NB4 (cell line): Measurements from ENCODE around the gene CENPB.

ENCODE experiments used
- DNase-seq: peaks from one replicate; pipeline ENCODE4 v3.0.0; 2010; ENCODE audit warnings: low read depth
- H3K4me3 ChIP-seq: one replicate; pipeline ENCODE4 v1.5.1; 2011; ENCODE audit warnings: mild to moderate bottlenecking, low read depth, low read length, moderate library complexity
- MAX ChIP-seq: IDR thresholded peaks from 2 replicates; pipeline ENCODE4 v1.6.1; 2011; ENCODE audit warnings: low read depth, low read length
- MYC ChIP-seq: IDR thresholded peaks from 2 replicates; pipeline ENCODE4 v1.6.1; 2011; ENCODE audit warnings: low read depth, low read length
- POLR2A ChIP-seq: IDR thresholded peaks from 2 replicates; pipeline ENCODE4 v1.6.1; 2011; ENCODE audit warnings: mild to moderate bottlenecking; ENCODE audit not compliant: insufficient read length; ENCODE audit errors: extremely low read depth
- TF ChIP-seq, protein P1 (sequence below): IDR thresholded peaks from one replicate; pipeline ENCODE4 v1.5.1; 2012; ENCODE audit warnings: low read depth, low read length

CENPB gene

GRCh38 chr20:3803854-3804253, 17.3 kb upstream of the CENPB start:
- TF ChIP-seq, protein P1, sequence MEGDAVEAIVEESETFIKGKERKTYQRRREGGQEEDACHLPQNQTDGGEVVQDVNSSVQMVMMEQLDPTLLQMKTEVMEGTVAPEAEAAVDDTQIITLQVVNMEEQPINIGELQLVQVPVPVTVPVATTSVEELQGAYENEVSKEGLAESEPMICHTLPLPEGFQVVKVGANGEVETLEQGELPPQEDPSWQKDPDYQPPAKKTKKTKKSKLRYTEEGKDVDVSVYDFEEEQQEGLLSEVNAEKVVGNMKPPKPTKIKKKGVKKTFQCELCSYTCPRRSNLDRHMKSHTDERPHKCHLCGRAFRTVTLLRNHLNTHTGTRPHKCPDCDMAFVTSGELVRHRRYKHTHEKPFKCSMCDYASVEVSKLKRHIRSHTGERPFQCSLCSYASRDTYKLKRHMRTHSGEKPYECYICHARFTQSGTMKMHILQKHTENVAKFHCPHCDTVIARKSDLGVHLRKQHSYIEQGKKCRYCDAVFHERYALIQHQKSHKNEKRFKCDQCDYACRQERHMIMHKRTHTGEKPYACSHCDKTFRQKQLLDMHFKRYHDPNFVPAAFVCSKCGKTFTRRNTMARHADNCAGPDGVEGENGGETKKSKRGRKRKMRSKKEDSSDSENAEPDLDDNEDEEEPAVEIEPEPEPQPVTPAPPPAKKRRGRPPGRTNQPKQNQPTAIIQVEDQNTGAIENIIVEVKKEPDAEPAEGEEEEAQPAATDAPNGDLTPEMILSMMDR: no peak
- no peak for TF ChIP-seq POLR2A
- no peak for TF ChIP-seq MAX
- TF ChIP-seq MYC: no peak
- H3K4me3 ChIP-seq: no peak overlapping the region
- no peak for DNase-seq

GRCh38 chr20:3803289-3803688, 16.7 kb upstream of the CENPB start:
- DNase-seq: no peak
- TF ChIP-seq, protein P1: no peak
- TF ChIP-seq MAX (no peak), MYC (no peak), POLR2A (no peak)
- no peak overlapping the region for H3K4me3 ChIP-seq

GRCh38 chr20:3802524-3803239, 16.1 kb upstream of the CENPB start:
- no peak for TF ChIP-seq POLR2A
- no peak for TF ChIP-seq MAX
- TF ChIP-seq, protein P1: no peak
- TF ChIP-seq MYC: no peak
- no peak for DNase-seq
- no peak overlapping the region for H3K4me3 ChIP-seq

DNA sequence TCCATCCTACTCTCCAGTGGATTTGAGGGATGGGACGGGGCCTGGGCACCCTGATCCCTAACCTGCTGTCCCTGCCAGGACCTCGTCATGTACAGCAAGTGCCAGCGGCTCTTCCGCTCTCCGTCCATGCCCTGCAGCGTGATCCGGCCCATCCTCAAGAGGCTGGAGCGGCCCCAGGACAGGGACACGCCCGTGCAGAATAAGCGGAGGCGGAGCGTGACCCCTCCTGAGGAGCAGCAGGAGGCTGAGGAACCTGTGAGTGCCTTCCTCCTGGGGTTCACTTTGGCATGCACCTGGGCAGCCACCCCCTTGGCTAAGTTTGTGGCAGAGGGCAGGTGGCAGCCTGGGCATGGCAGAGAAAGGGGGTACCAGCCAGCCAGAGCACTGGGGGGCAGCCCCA, 15.3 kb upstream of the CENPB start:
- no peak overlapping the region for H3K4me3 ChIP-seq
- no peak for DNase-seq
- TF ChIP-seq, protein P1: no peak
- TF ChIP-seq MYC (no peak), POLR2A (no peak), MAX (no peak)

- no peak for DNase-seq
- no peak overlapping the region for H3K4me3 ChIP-seq
- TF ChIP-seq, protein P1: no peak
- no peak for TF ChIP-seq POLR2A
- no peak for TF ChIP-seq MYC
- no peak for TF ChIP-seq MAX
Measured at GRCh38 chr20:3801299-3801698, 14.8 kb upstream of the CENPB start.
